GM12865 (cell line): Measurements from ENCODE around the gene FBH1.
"Not testable (repeated sequence)": the region's sequence is repeated elsewhere in the genome, so short reads cannot be mapped to it uniquely, and the experiment has no call there.

ENCODE experiments used
- DNase-seq: peaks from one replicate; pipeline ENCODE4 v3.0.0; 2010; ENCODE audit warnings: low read depth
- H3K4me3 ChIP-seq: 2 replicates; pipeline ENCODE4 v1.5.1; 2011; ENCODE audit warnings: mild to moderate bottlenecking, low read depth, low read length, control low read depth
- CTCF ChIP-seq: IDR thresholded peaks from 2 replicates; pipeline ENCODE4 v1.5.1; 2011; ENCODE audit warnings: low read length, control low read depth, low read depth, inconsistent platforms; ENCODE audit not compliant: insufficient read depth; ENCODE audit errors: missing control alignments

Gene FBH1

GRCh38 chr10:5869156-5869555, 20.9 kb upstream of the FBH1 start:
- H3K4me3 ChIP-seq, result no peak overlapping the region
- no peak for TF ChIP-seq CTCF
- no peak for DNase-seq

GRCh38 chr10:5871596-5871995, 18.4 kb upstream of the FBH1 start:
- no peak for DNase-seq
- no peak overlapping the region for H3K4me3 ChIP-seq
- TF ChIP-seq CTCF, result no peak

GRCh38 chr10:5873515-5873995, 16.5 kb upstream of the FBH1 start:
- peak; percentile 84 for DNase-seq
- TF ChIP-seq CTCF, result peak; percentile 59
- no peak overlapping the region; the same call in 1 of the 2 replicates for H3K4me3 ChIP-seq

GRCh38 chr10:5876181-5876768, 13.8 kb upstream of the FBH1 start:
- TF ChIP-seq CTCF, result no peak
- H3K4me3 ChIP-seq, result no peak overlapping the region
- no peak for DNase-seq

GRCh38 chr10:5877041-5877440, 13.0 kb upstream of the FBH1 start:
- not testable (repeated sequence) for DNase-seq, H3K4me3 ChIP-seq

GRCh38 chr10:5882961-5883360, 7.1 kb upstream of the FBH1 start:
- no peak overlapping the region for H3K4me3 ChIP-seq
- TF ChIP-seq CTCF, result no peak
- no peak for DNase-seq

GRCh38 chr10:5885619-5886018, 4.4 kb upstream of the FBH1 start:
- no peak overlapping the region for H3K4me3 ChIP-seq
- no peak for TF ChIP-seq CTCF
- no peak for DNase-seq

- no peak for DNase-seq
- TF ChIP-seq CTCF, result no peak
These were observed 3.0 kb upstream of the FBH1 start for GRCh38 chr10:5887029-5887428.

More at GRCh38 chr10:5887029-5887428, 3.0 kb upstream of the FBH1 start:
- no peak overlapping the region for H3K4me3 ChIP-seq
